Gastrocnemius medialis (tissue), 4 donors: Measurements from ENCODE around the gene ZFP36L2. TPM values are rescaled to one million over a fixed set of nuclear protein-coding genes. Genes with fewer than 3 reads are reported as not detected.

Experiments
- ATAC-seq, 2 donors: fragments of 150-250 bp; one replicate each; pipeline ENCODE4 v1.9.1; 2016
- DNase-seq, 2 donors: peaks; one replicate each; pipeline ENCODE4 v3.0.0-alpha.2; 2019
- H3K27ac ChIP-seq, 4 donors: fragments of 200-600 bp; sonication (generic); 1 replicate in 1 of 4; 2 replicates in 3 of 4; pipeline ENCODE4 v1.5.1; 2016 to 2018; ENCODE audit warnings: mild to moderate bottlenecking in 2 of 4, moderate library complexity in 1 of 4
- H3K27me3 ChIP-seq, 3 donors: fragments of 200-600 bp; sonication (generic) in 2 of 3; 1 replicate in 1 of 3; 2 replicates in 2 of 3; pipeline versions ENCODE4 v1.5.1 to v1.6.0; 2016 to 2019; ENCODE audit warnings: mild to moderate bottlenecking in 1 of 3, moderate library complexity in 1 of 3
- H3K36me3 ChIP-seq, 2 donors: fragments of 200-600 bp; sonication (generic) in 1 of 2; one replicate each; pipeline ENCODE4 v1.5.1; 2017 to 2018
- H3K4me1 ChIP-seq, 2 donors: fragments of 200-600 bp; sonication (generic) in 1 of 2; one replicate each; pipeline ENCODE4 v1.5.1; 2016 to 2017; ENCODE audit warnings: mild to moderate bottlenecking in 2 of 2
- H3K4me3 ChIP-seq, 4 donors: fragments of 200-600 bp; sonication (generic) in 3 of 4; 1 replicate in 1 of 4; 2 replicates in 3 of 4; pipeline ENCODE4 v1.5.1; 2016 to 2019; ENCODE audit warnings: mild to moderate bottlenecking in 2 of 4
- H3K9me3 ChIP-seq, 3 donors: fragments of 200-600 bp; sonication (generic) in 2 of 3; 1 replicate in 1 of 3; 2 replicates in 2 of 3; pipeline ENCODE4 v1.5.1; 2016 to 2019
- CTCF ChIP-seq, 5 experiments: fragments of 450-650 bp in 3 of 5; fragments of 200-600 bp in 2 of 5; sonication (generic) in 2 of 5; IDR thresholded peaks in 4 of 5; conservative IDR thresholded peaks in 1 of 5; 1 replicate in 4 of 5; 2 replicates in 1 of 5; pipeline ENCODE4 v1.5.1; 2016 to 2019; ENCODE audit warnings: antibody characterized with exemption in 5 of 5, mild to moderate bottlenecking in 3 of 5, moderate library complexity in 3 of 5
- POLR2A ChIP-seq, 2 donors: fragments of 450-650 bp; IDR thresholded peaks; one replicate each; pipeline ENCODE4 v1.6.1; 2017; ENCODE audit warnings: antibody characterized with exemption in 2 of 2, mild to moderate bottlenecking in 2 of 2, moderate library complexity in 2 of 2
- in situ Hi-C, 4 donors: fragments of 200-750 bp; cut with MboI; loops; one replicate each; pipeline versions ENCODE4 v1.15.0 to v1.8.0; 2017; ENCODE audit warnings: low sequenced_read_pairs in 4 of 4
- intact Hi-C: fragments of 100-400 bp; cut with DNase I; formaldehyde crosslinking; loops from one replicate; pipeline ENCODE4 v1.15.1; 2023; ENCODE audit warnings: low total_unique reads
- total RNA-seq, 4 donors: library from RNA; depleted of rRNA; stranded (reverse); fragments of >200 nt; gene quantifications; one replicate each; pipeline versions ENCODE4 v1.1.0 to v1.2.3, GENCODE V29; 2016

Gene ZFP36L2
- total RNA-seq, 4 donors from 2014 or later = 15.5 to 58.6 (median 44.8) TPM

DNA sequence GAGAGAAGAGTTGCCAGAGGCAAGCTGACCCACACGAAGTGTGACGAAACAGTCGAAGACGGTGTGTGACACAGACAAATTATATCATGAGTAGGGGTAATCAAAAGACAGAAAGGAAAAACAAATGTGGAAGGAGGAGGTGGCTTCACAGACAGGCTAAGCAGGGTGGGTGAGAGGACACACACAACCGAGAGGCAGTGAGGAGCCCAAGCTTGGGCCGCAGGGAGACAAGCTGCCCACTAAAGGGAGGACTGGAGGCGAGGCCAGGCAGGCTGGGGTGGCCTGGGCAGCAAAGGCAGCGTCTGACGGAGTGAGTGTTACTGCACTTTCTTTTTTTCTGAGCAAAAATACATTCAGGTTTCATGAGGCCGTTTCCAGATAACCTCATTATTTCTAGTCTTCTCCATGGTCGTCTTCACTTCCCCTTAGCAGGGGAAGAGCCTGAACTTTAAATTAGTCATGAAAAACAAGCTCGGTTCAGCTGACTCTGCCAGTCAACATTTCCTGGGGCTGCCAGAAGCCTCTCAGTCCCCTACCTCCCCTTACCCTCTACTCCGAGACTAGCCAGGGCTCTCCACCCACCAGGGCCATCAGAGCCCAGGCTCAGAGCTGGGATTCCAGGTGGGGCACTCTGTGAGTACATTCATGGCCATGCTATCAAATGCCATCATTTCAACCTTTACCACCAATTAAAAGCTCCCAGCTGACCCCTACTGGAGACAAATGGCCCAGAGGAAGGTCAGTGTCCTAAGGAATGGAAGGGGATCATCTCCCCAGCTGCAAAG lies 13.8 kb upstream of the ZFP36L2 start:
- H3K36me3 ChIP-seq = no peaks in the 10 kb centered on the region
- intact Hi-C loops = loop anchor here (10.0 kb wide), 1 partner anchor 385 kb away; no protein-coding TSS in a partner anchor
- no peaks in the 10 kb centered on the region for H3K27me3 ChIP-seq
- H3K27ac ChIP-seq = peak overlapping the region; percentile 5 to 49 (median 36)
- H3K4me1 ChIP-seq = no peaks in the 10 kb centered on the region
- ATAC-seq (peak in 1 of 2 donors; percentile 30), DNase-seq (no peak)
- no peak overlapping the region for H3K4me3 ChIP-seq
- TF ChIP-seq CTCF (IDR thresholded peaks at IDR 0.05 in 4 of 5, conservative IDR thresholded peaks at IDR 0.05 in 1 of 5) (no peak), POLR2A (IDR thresholded peaks at IDR 0.05) (no peak)
- H3K9me3 ChIP-seq = no peaks in the 10 kb centered on the region
- in situ Hi-C loops = loop anchor here (10.0 to 25.0 kb wide), 5 partner anchors 265 to 415 kb away; no protein-coding TSS in a partner anchor

DNA sequence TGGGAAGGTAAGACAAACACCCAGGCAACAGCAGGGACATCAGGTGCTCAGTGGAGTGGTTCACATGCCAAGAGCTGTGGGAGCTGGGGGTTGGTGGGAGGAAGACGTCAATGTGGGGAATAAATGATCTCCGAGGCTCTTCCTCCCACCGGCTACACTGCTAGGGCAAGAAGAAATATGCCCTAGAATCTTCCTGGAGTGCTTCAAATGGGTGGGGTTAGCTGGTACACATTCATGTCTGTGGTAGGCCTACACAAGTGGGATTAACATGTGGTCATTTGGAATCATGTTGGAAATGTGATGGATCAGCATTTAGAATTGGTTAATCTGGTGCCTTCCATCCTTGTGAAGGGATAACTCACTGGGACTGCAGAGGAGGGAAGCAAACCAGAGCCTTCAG lies 12.4 kb upstream of the ZFP36L2 start:
- no peaks in the 10 kb centered on the region for H3K27me3 ChIP-seq

GRCh38 chr2:43238176-43238575 lies 11.8 kb upstream of the ZFP36L2 start:
- H3K36me3 ChIP-seq = no peaks in the 10 kb centered on the region
- H3K27ac ChIP-seq = peak overlapping the region in 2 of 4 donors; percentile 3 to 7
- no peak for DNase-seq
- in situ Hi-C loops (loop anchor here (10.0 to 25.0 kb wide), 5 partner anchors 263 to 413 kb away; no protein-coding TSS in a partner anchor), intact Hi-C loops (loop anchor here (10.0 kb wide), 1 partner anchor 383 kb away; no protein-coding TSS in a partner anchor)
- H3K4me3 ChIP-seq = no peak overlapping the region
- ATAC-seq = no peak
- no peaks in the 10 kb centered on the region for H3K27me3 ChIP-seq
- H3K9me3 ChIP-seq = no peaks in the 10 kb centered on the region
- TF ChIP-seq CTCF (IDR thresholded peaks at IDR 0.05 in 4 of 5, conservative IDR thresholded peaks at IDR 0.05 in 1 of 5) = no peak
- TF ChIP-seq POLR2A (IDR thresholded peaks at IDR 0.05) = no peak
- H3K4me1 ChIP-seq = no peaks in the 10 kb centered on the region

More for the DNA sequence above, 12.4 kb upstream of the ZFP36L2 start:
- H3K4me3 ChIP-seq = no peak overlapping the region
- TF ChIP-seq POLR2A (IDR thresholded peaks at IDR 0.05) (no peak), CTCF (IDR thresholded peaks at IDR 0.05 in 4 of 5, conservative IDR thresholded peaks at IDR 0.05 in 1 of 5) (no peak)
- DNase-seq = no peak
- H3K36me3 ChIP-seq = no peaks in the 10 kb centered on the region
- ATAC-seq = no peak
- H3K4me1 ChIP-seq = no peaks in the 10 kb centered on the region
- no peaks in the 10 kb centered on the region for H3K9me3 ChIP-seq
- peak overlapping the region in 2 of 4 donors; percentile 3 to 5 for H3K27ac ChIP-seq
- intact Hi-C loops = loop anchor here (10.0 kb wide), 1 partner anchor 384 kb away; no protein-coding TSS in a partner anchor
- in situ Hi-C loops = loop anchor here (10.0 to 25.0 kb wide), 5 partner anchors 264 to 414 kb away; no protein-coding TSS in a partner anchor

DNA sequence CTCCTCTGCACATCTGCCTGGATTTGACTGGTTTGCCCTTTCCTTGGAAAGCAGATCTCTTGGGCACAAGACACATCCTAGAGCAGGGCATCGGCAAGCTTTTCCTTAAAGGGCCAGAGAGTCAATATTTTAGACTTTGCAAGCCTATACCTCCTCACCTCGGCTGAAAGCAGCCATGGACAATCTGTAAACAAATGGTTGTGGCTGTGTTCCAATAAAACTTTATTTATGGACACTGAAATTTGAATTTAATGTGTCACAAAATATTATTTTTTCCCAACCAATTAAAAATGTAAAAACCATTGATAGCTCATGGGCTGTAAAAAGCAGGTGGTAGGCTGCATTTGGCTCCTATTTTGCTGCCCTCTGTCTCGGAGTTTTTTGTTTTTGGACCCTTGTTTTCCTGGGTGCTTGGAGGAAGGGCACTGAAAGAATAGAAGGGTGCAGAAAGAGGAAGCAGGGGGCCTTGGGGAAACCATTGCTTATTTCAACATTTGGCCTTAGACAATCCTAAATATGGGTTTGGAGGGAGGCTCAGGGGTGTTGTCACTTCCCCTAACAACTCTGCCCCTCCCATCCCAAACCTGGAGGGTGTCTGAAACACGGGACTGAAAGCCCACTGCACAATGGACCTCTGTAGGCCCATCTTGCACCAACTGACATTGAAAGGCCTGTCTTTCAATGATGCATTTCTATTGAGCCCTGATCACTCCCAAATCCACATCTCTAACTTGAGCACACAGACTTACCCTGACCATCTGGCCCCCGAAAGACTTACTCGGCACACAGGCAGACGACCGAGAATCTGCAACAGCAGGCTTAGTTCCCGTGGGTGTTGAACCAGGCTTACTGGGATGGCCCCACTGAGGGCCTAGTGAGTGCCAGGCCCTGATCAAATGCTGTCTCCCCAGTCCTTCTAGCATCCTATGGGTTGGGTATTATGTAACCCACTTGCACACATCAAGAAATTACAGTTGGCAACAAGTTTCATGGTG lies 7.1 kb upstream of the ZFP36L2 start:
- intact Hi-C loops (loop anchor here (10.0 kb wide), 1 partner anchor 379 kb away; no protein-coding TSS in a partner anchor), in situ Hi-C loops (loop anchor here (5.0 to 25.0 kb wide), 9 partner anchors 106 to 409 kb away; no protein-coding TSS in a partner anchor)
- TF ChIP-seq CTCF (IDR thresholded peaks at IDR 0.05 in 4 of 5, conservative IDR thresholded peaks at IDR 0.05 in 1 of 5) (no peak), POLR2A (IDR thresholded peaks at IDR 0.05) (no peak)
- no peaks in the 10 kb centered on the region for H3K9me3 ChIP-seq
- H3K4me1 ChIP-seq = peaks cover 2 to 12% of the 10 kb centered on the region in 2 donors
- DNase-seq (no peak), ATAC-seq (no peak)
- no peak overlapping the region for H3K4me3 ChIP-seq
- no peak overlapping the region for H3K27ac ChIP-seq
- H3K36me3 ChIP-seq = peaks cover 0 to 5% of the 10 kb centered on the region in 2 donors
- no peaks in the 10 kb centered on the region for H3K27me3 ChIP-seq
